HepG2 (cell line): ENCODE data around the gene ANLN. TPM values are rescaled to one million over a fixed set of nuclear protein-coding genes. Genes with fewer than 3 reads are reported as not detected.

Experiments used
- ATAC-seq: fragments of 200-7000 bp; cut with Tn5 transposase; 3 replicates; pipeline ENCODE4 v1.9.1; 2020; ENCODE audit warnings: mild to moderate bottlenecking, moderate library complexity
- BruUV-seq: library from RNA; stranded (reverse); fragments of 400-500 nt; replicated peaks from 2 replicates; lab custom pipeline; 2021; lab: Mats Ljungman, UMichigan
- CTCF ChIA-PET: fragments of 300-600 bp; formaldehyde crosslinking; extraction: SDS; loops from one replicate; lab custom pipeline; 2021; ENCODE audit warnings: low total read pairs, inconsistent platforms, low intra/inter-chr PET ratio; lab: Yijun Ruan, JAX
- POLR2A ChIA-PET: fragments of 350-600 bp; sonication (Branson Sonifier 250); formaldehyde crosslinking; loops from one replicate; lab custom pipeline; 2020; ENCODE audit warnings: antibody characterized with exemption, inconsistent platforms; lab: Yijun Ruan, JAX
- DNase-seq: peaks from one replicate; pipeline ENCODE4 v3.0.0-alpha.2; 2015; ENCODE audit warnings: low spot score
- FAIRE-seq: peaks from 3 replicates; lab custom pipeline; 2011; peaks lifted over from hg19 to GRCh38; lab: Jason Lieb, UNC
- H2AFZ ChIP-seq: one replicate; pipeline ENCODE4 v1.6.1; 2011; ENCODE audit warnings: low read length, inconsistent platforms
- H3K27ac ChIP-seq: fragments of 300-600 bp; 3 replicates; pipeline ENCODE4 v1.8.0; 2011; ENCODE audit warnings: mixed run types, mild to moderate bottlenecking, mixed read lengths, low read length, inconsistent platforms; ENCODE audit not compliant: insufficient read depth; ENCODE audit errors: extremely low read length
- H3K27me3 ChIP-seq, 2 experiments: fragments of 200-600 bp in 1 of 2; 2 replicates in 1 of 2; 3 replicates in 1 of 2; pipeline versions ENCODE4 v1.6.0 to v1.8.0; 2011; ENCODE audit warnings: low read length in 2 of 2, mild to moderate bottlenecking in 2 of 2, moderate library complexity in 2 of 2, inconsistent platforms in 1 of 2; ENCODE audit not compliant: insufficient read depth in 2 of 2, control insufficient read depth in 1 of 2
- H3K36me3 ChIP-seq, 2 experiments: fragments of 200-600 bp in 1 of 2; replicated peaks in 1 of 2; 2 replicates in 1 of 2; 3 replicates in 1 of 2; pipeline versions ENCODE4 v1.5.1 to v1.8.0; 2011; ENCODE audit warnings: low read length in 2 of 2, inconsistent platforms in 1 of 2; ENCODE audit not compliant: insufficient read depth in 2 of 2, control insufficient read depth in 1 of 2
- H3K4me1 ChIP-seq: 2 replicates; pipeline ENCODE4 v1.5.1; 2012; ENCODE audit warnings: low read length, inconsistent platforms; ENCODE audit not compliant: insufficient read depth
- H3K4me2 ChIP-seq: 2 replicates; pipeline ENCODE4 v1.6.0; 2011; ENCODE audit warnings: low read depth, low read length, inconsistent platforms
- H3K4me3 ChIP-seq, 3 experiments: fragments of 200-600 bp in 1 of 3; sonication (generic), shearing (Covaris generic) in 1 of 3; replicated peaks in 1 of 3; 2 replicates each; pipeline ENCODE4 v1.5.1; 2011 to 2016; ENCODE audit warnings: low read length in 3 of 3, inconsistent platforms in 2 of 3, low read depth in 2 of 3, mild to moderate bottlenecking in 2 of 3, control low read depth in 1 of 3, mixed read lengths in 1 of 3; ENCODE audit not compliant: insufficient read depth in 1 of 3
- H3K79me2 ChIP-seq: one replicate; pipeline ENCODE4 v1.6.1; 2011; ENCODE audit warnings: low read length, inconsistent platforms; ENCODE audit not compliant: insufficient read depth
- H3K9ac ChIP-seq: 2 replicates; pipeline ENCODE4 v1.6.0; 2011; ENCODE audit warnings: mild to moderate bottlenecking, low read depth, low read length, inconsistent platforms; ENCODE audit not compliant: insufficient read depth
- H3K9me3 ChIP-seq: 2 replicates; pipeline ENCODE4 v1.5.1; 2012; ENCODE audit warnings: mild to moderate bottlenecking, low read length
- H4K20me1 ChIP-seq: 2 replicates; pipeline ENCODE4 v1.6.0; 2011; ENCODE audit warnings: inconsistent platforms, mild to moderate bottlenecking, low read length, moderate library complexity; ENCODE audit not compliant: insufficient read depth
- ATF5 ChIP-seq: sonication (generic); formaldehyde crosslinking; IDR thresholded peaks from 2 replicates; pipeline ENCODE4 v1.4.0; 2020; ENCODE audit warnings: mild to moderate bottlenecking, low read depth, missing genetic modification reagents
- FOXP1 ChIP-seq, 2 experiments: fragments of 450-650 bp in 1 of 2; IDR thresholded peaks; 2 replicates each; pipeline ENCODE4 v1.6.1; 2017 to 2018; ENCODE audit warnings: antibody characterized with exemption in 1 of 2
- GFI1 ChIP-seq: sonication (generic); formaldehyde crosslinking; IDR thresholded peaks from 2 replicates; pipeline ENCODE4 v1.5.0; 2020; ENCODE audit warnings: missing genetic modification reagents, mild to moderate bottlenecking, borderline replicate concordance
- HNF4A ChIP-seq: sonication (generic); formaldehyde crosslinking; IDR thresholded peaks from 2 replicates; pipeline ENCODE4 v1.4.0; 2020; ENCODE audit warnings: missing genetic modification reagents
- HNRNPLL ChIP-seq: fragments of 200-400 bp; formaldehyde crosslinking; IDR thresholded peaks from 2 replicates; pipeline ENCODE4 v1.6.1; 2017; ENCODE audit warnings: mild to moderate bottlenecking, low read depth, low read length; ENCODE audit not compliant: poor library complexity, severe bottlenecking
- KLF11 ChIP-seq: IDR thresholded peaks from 2 replicates; pipeline ENCODE4 v1.6.1; 2016; ENCODE audit warnings: missing compliant biosample characterization
- MAFG ChIP-seq: sonication (generic); formaldehyde crosslinking; IDR thresholded peaks from 2 replicates; pipeline ENCODE4 v1.5.1; 2020; ENCODE audit warnings: mild to moderate bottlenecking, missing genetic modification reagents
- SALL2 ChIP-seq: sonication (generic); formaldehyde crosslinking; IDR thresholded peaks from 2 replicates; pipeline ENCODE4 v1.8.1; 2023; ENCODE audit warnings: mild to moderate bottlenecking, missing genetic modification reagents, inconsistent platforms
- UBTF ChIP-seq: sonication (generic); formaldehyde crosslinking; IDR thresholded peaks from 2 replicates; pipeline ENCODE4 v1.4.0; 2020; ENCODE audit warnings: mild to moderate bottlenecking, missing genetic modification reagents
- ZFYVE20 ChIP-seq: sonication (generic); formaldehyde crosslinking; IDR thresholded peaks from 2 replicates; pipeline ENCODE4 v1.8.0; 2023; ENCODE audit warnings: low read depth, mild to moderate bottlenecking, moderate library complexity, missing genetic modification reagents, borderline replicate concordance
- ZNF230 ChIP-seq: sonication (generic); formaldehyde crosslinking; IDR thresholded peaks from 2 replicates; pipeline ENCODE4 v1.4.0; 2020; ENCODE audit warnings: mild to moderate bottlenecking, missing genetic modification reagents
- ZNF292 ChIP-seq: sonication (generic); formaldehyde crosslinking; IDR thresholded peaks from 2 replicates; pipeline ENCODE4 v1.8.1; 2022; ENCODE audit warnings: mild to moderate bottlenecking, low read depth, missing genetic modification reagents, borderline replicate concordance
- ZNF550 ChIP-seq: sonication (generic); formaldehyde crosslinking; IDR thresholded peaks from 2 replicates; pipeline ENCODE4 v1.4.0; 2020; ENCODE audit warnings: mild to moderate bottlenecking, missing genetic modification reagents, borderline replicate concordance
- ZNF598 ChIP-seq: sonication (generic); formaldehyde crosslinking; IDR thresholded peaks from 2 replicates; pipeline ENCODE4 v1.5.1; 2020; ENCODE audit warnings: mild to moderate bottlenecking, missing genetic modification reagents, borderline replicate concordance
- ZNF629 ChIP-seq: sonication (generic); formaldehyde crosslinking; conservative IDR thresholded peaks from 2 replicates; pipeline ENCODE4 v1.5.0; 2020; ENCODE audit warnings: missing genetic modification reagents
- WGBS: methylation state at CpG from one replicate; pipeline ENCODE4 v1.1.6; 2017; ENCODE audit warnings: low lambda C conversion rate; 5-methylcytosine and 5-hydroxymethylcytosine counted together
- in situ Hi-C: cut with HindIII; loops from 2 replicates; pipeline ENCODE4 v1.10.0; 2017; ENCODE audit warnings: low pct_unique_long_range_greater_than_20kb; ENCODE audit not compliant: extremely low pct_ligation_motif_present
- intact Hi-C: fragments of 100-400 bp; cut with micrococcal nuclease; formaldehyde crosslinking; loops from one replicate; pipeline ENCODE4 v1.10.0; 2022; ENCODE audit not compliant: unreplicated experiment
- polyA plus RNA-seq, 8 experiments: library from polyadenylated mRNA; depleted of rRNA in 3 of 8; stranded (reverse) in 7 of 8; unstranded in 1 of 8; fragments of >200 nt; fragmentation: Illumina TruSeq in 4 of 8; extraction: Trizol in 4 of 8; gene quantifications; 2 replicates each; pipeline versions ENCODE4 v1.2.1 to v1.2.3, GENCODE V29; 2011 to 2016; ENCODE audit warnings: low read depth in 4 of 8, missing spikeins in 1 of 8, mixed read lengths in 1 of 8; ENCODE audit not compliant: insufficient read depth in 1 of 8
- total RNA-seq, 5 experiments: library from RNA; depleted of rRNA; stranded (reverse); fragments of >200 nt; fragmentation: Illumina TruSeq; extraction: Trizol; gene quantifications; 2 replicates each; pipeline ENCODE4 v1.2.3, GENCODE V29; 2016; ENCODE audit warnings: low read depth in 1 of 5

The ANLN gene
- total and polyA plus RNA-seq, 2 of the 13 experiments (the other 11 are each of a cell fraction or from before 2014, with no cell fraction given), result 20.0 to 72.0 TPM

GRCh38 chr7:36363515-36363914 is 26.1 kb upstream of the ANLN start:
- H3K4me3 ChIP-seq, result no peak overlapping the region
- CTCF ChIA-PET, result no interaction called here
- H3K4me1 ChIP-seq, result peaks cover 46% of the 10 kb centered on the region
- no peak for ATAC-seq
- no peaks in the 10 kb centered on the region for H3K9me3 ChIP-seq
- DNase-seq, result peak; percentile 25
- no peaks in the 10 kb centered on the region for H3K79me2 ChIP-seq
- no peaks in the 10 kb centered on the region for H3K36me3 ChIP-seq
- 97% methylated on average over 1 of the region's 1 CpG for WGBS
- intact Hi-C loops, result no loop called here
- TF ChIP-seq SALL2 (CRISPR knock-in tag) (no peak), ATF5 (CRISPR knock-in tag) (no peak), ZNF629 (CRISPR knock-in tag) (peak; percentile 76), GFI1 (CRISPR knock-in tag) (peak; percentile 55; the same call in 1 of the 2 replicates), KLF11 (CRISPR knock-in tag) (no peak), ZNF598 (CRISPR knock-in tag) (no peak), UBTF (CRISPR knock-in tag) (no peak), HNRNPLL (no peak), FOXP1 (IDR thresholded peaks at IDR 0.05) (no peak), FOXP1 (CRISPR knock-in tag; IDR thresholded peaks at IDR 0.05) (no peak), ZNF292 (no peak), ZNF550 (no peak), ZNF230 (CRISPR knock-in tag) (no peak), MAFG (CRISPR knock-in tag) (no peak), ZFYVE20 (CRISPR knock-in tag) (no peak), HNF4A (peak; percentile 32; the same call in 1 of the 2 replicates)
- H3K27me3 ChIP-seq, result no peaks in the 10 kb centered on the region; a peak in 1 of 5 replicates
- H3K9ac ChIP-seq, result no peak overlapping the region
- POLR2A ChIA-PET, result no interaction called here
- no peak for FAIRE-seq
- in situ Hi-C loops, result no loop called here
- no peak overlapping the region for H2AFZ ChIP-seq
- H4K20me1 ChIP-seq, result no peaks in the 10 kb centered on the region
- no peak overlapping the region for H3K4me2 ChIP-seq
- H3K27ac ChIP-seq, result no peak overlapping the region
- no TSS peak for BruUV-seq
